Mammary epithelial cell (primary cell): ENCODE measurements around the gene ZNF883.

ENCODE experiments used
- EZH2 ChIP-seq: IDR thresholded peaks from 2 replicates; pipeline ENCODE4 v1.6.1; 2012; ENCODE audit warnings: low read length, inconsistent platforms, borderline replicate concordance
- TF ChIP-seq, protein P1 (sequence below), 2 donors: IDR thresholded peaks in 1 of 2; conservative IDR thresholded peaks in 1 of 2; 2 replicates each; pipeline ENCODE4 v1.5.1; 2011 to 2012; ENCODE audit warnings: inconsistent platforms in 2 of 2, low read length in 2 of 2, mild to moderate bottlenecking in 2 of 2, control low read depth in 1 of 2, low read depth in 1 of 2; ENCODE audit not compliant: insufficient read depth in 1 of 2; ENCODE audit errors: extremely low read depth in 1 of 2

DNA sequence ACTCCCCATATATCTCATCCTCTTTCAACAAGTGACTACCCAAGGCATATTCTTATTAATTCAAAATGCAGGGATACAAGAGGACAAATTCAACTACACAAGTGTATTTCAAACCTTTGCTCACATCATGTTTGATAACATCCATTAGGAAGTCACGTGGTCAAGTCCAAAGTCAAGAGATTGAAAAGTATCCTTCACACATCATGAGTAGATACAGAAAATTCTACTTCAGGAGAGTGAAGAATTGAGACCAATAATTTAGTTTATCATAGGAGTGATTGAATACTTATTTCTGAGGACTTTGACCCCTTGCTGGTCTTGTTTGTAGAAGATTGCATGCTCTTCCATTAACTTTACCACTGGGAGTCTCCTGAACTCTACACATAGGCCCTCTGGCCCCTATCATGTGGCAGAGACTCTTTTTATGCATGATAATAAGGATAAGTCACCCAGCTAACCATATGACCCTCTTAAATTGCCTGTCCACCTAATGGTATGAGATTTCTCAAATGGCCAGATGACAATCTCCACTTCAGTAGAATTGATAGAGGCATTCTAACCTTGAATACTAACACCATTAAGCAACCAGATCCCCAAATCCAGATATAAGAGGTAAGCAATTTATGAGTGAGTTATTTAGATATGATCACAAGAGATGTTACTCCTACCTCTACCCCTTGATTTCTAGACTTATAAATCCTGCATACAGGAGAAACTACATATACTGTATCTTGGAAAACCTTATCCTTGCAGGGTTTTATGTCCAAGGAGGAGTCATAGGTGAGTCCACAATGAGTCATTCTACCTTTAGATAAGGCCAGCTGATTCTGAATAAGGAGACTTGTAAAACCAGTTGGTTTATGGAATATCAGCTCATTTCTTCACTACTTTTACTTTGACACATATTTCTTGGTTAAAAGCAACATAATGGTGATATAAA lies 94.7 kb downstream of the ZNF883 start:
- TF ChIP-seq, protein P1, sequence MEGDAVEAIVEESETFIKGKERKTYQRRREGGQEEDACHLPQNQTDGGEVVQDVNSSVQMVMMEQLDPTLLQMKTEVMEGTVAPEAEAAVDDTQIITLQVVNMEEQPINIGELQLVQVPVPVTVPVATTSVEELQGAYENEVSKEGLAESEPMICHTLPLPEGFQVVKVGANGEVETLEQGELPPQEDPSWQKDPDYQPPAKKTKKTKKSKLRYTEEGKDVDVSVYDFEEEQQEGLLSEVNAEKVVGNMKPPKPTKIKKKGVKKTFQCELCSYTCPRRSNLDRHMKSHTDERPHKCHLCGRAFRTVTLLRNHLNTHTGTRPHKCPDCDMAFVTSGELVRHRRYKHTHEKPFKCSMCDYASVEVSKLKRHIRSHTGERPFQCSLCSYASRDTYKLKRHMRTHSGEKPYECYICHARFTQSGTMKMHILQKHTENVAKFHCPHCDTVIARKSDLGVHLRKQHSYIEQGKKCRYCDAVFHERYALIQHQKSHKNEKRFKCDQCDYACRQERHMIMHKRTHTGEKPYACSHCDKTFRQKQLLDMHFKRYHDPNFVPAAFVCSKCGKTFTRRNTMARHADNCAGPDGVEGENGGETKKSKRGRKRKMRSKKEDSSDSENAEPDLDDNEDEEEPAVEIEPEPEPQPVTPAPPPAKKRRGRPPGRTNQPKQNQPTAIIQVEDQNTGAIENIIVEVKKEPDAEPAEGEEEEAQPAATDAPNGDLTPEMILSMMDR (conservative IDR thresholded peaks at IDR 0.05 in 1 of 2, IDR thresholded peaks at IDR 0.05 in 1 of 2; ENCODE audit: extremely low read depth in 1 of 2, insufficient read depth in 1 of 2, low read depth in 1 of 2, low read length in 2 of 2) = no peak
- no peak for TF ChIP-seq EZH2
